H1 (cell line): Measurements from ENCODE around the gene TAL2. TPM values are rescaled to one million over a fixed set of nuclear protein-coding genes. Genes with fewer than 3 reads are reported as not detected.

ENCODE experiments used
- ATF2 ChIP-seq: IDR thresholded peaks from 2 replicates; pipeline ENCODE4 v1.6.1; 2012; ENCODE audit warnings: low read length, inconsistent platforms
- BACH1 ChIP-seq: IDR thresholded peaks from 2 replicates; pipeline ENCODE4 v1.6.1; 2012; ENCODE audit warnings: low read length, improper control_type of control experiment
- CEBPB ChIP-seq: IDR thresholded peaks from 2 replicates; pipeline ENCODE4 v1.6.1; 2012; ENCODE audit warnings: low read depth, low read length
- EZH2 ChIP-seq: fragments of 200-600 bp; sonication (generic); IDR thresholded peaks from 2 replicates; pipeline ENCODE4 v1.7.1; 2012; ENCODE audit warnings: low read depth, mild to moderate bottlenecking, moderate library complexity, low read length, inconsistent platforms; ENCODE audit not compliant: severe bottlenecking
- FOSL1 ChIP-seq: IDR thresholded peaks from 2 replicates; pipeline ENCODE4 v1.6.1; 2011; ENCODE audit warnings: mild to moderate bottlenecking, low read depth, low read length, moderate library complexity; ENCODE audit not compliant: insufficient read depth
- HDAC6 ChIP-seq: IDR thresholded peaks from one replicate; pipeline ENCODE4 v1.7.1; 2012; ENCODE audit warnings: low read depth, mild to moderate bottlenecking, inconsistent platforms, low read length, moderate library complexity
- NANOG ChIP-seq: IDR thresholded peaks from 2 replicates; pipeline ENCODE4 v1.6.1; 2011; ENCODE audit warnings: low read length, low read depth, mild to moderate bottlenecking, inconsistent platforms; ENCODE audit not compliant: insufficient read depth, poor library complexity, severe bottlenecking
- PHF8 ChIP-seq: fragments of 200-600 bp; sonication (generic); conservative IDR thresholded peaks from 2 replicates; pipeline ENCODE4 v1.7.1; 2012; ENCODE audit warnings: low read depth, mild to moderate bottlenecking, inconsistent platforms, low read length, moderate library complexity
- RAD21 ChIP-seq, 2 experiments: IDR thresholded peaks in 1 of 2; conservative IDR thresholded peaks in 1 of 2; 2 replicates each; pipeline ENCODE4 v1.6.1; 2011; ENCODE audit warnings: low read depth in 2 of 2, low read length in 2 of 2, improper control_type of control experiment in 1 of 2, inconsistent platforms in 1 of 2, mild to moderate bottlenecking in 1 of 2, moderate library complexity in 1 of 2
- RXRA ChIP-seq: IDR thresholded peaks from 2 replicates; pipeline ENCODE4 v1.6.1; 2011; ENCODE audit warnings: low read depth, mild to moderate bottlenecking, low read length, moderate library complexity; ENCODE audit not compliant: insufficient read depth
- SIX5 ChIP-seq: IDR thresholded peaks from 2 replicates; pipeline ENCODE4 v1.6.1; 2011; ENCODE audit warnings: mild to moderate bottlenecking, low read depth, low read length
- SRF ChIP-seq: IDR thresholded peaks from 2 replicates; pipeline ENCODE4 v1.6.1; 2011; ENCODE audit warnings: mild to moderate bottlenecking, low read depth, low read length, moderate library complexity
- SUZ12 ChIP-seq: fragments of 200-600 bp; sonication (generic); IDR thresholded peaks from 2 replicates; pipeline ENCODE4 v1.6.1; 2012; ENCODE audit warnings: mild to moderate bottlenecking, inconsistent platforms, low read length, moderate library complexity, mixed read lengths
- TAF1 ChIP-seq: IDR thresholded peaks from 2 replicates; pipeline ENCODE4 v1.6.1; 2011; ENCODE audit warnings: mild to moderate bottlenecking, low read depth, low read length
- TEAD4 ChIP-seq: IDR thresholded peaks from 2 replicates; pipeline ENCODE4 v1.6.1; 2012; ENCODE audit warnings: low read depth, low read length, inconsistent platforms, mixed read lengths
- YY1 ChIP-seq: IDR thresholded peaks from 2 replicates; pipeline ENCODE4 v1.6.1; 2011; ENCODE audit warnings: low read depth, mild to moderate bottlenecking, low read length
- ZNF274 ChIP-seq: IDR thresholded peaks from 2 replicates; pipeline ENCODE4 v1.7.0; 2012; ENCODE audit warnings: low read length, borderline replicate concordance; ENCODE audit errors: extremely low read depth
- polyA plus RNA-seq, 7 experiments: library from polyadenylated mRNA; depleted of rRNA in 3 of 7; stranded (reverse) in 5 of 7; unstranded in 2 of 7; fragments of >200 nt in 5 of 7; fragments of 200-250 nt in 2 of 7; gene quantifications; 1 replicate in 5 of 7; 2 replicates in 1 of 7; 4 replicates in 1 of 7; pipeline versions ENCODE4 v1.2.1 to v1.2.3, GENCODE V29; 2011 to 2013; ENCODE audit warnings: missing spikeins in 2 of 7, mixed read lengths in 2 of 7
- total RNA-seq: library from RNA; stranded (reverse); fragmentation: NEBNext Ultra II Directional; extraction: Animal tissue kit (Norgen Biotek cat#: 25700); gene quantifications from 2 replicates; pipeline ENCODE4 v1.2.1, GENCODE V29; 2021

The TAL2 gene
- total and polyA plus RNA-seq, 2 of the 8 experiments (the other 6 are each of a cell fraction or from before 2014, with no cell fraction given): 0.65 to 0.82 TPM

GRCh38 chr9:105694190-105694847 is 32.1 kb downstream of the TAL2 start, which contains the start of gene TMEM38B (continued):
- no peak for TF ChIP-seq CEBPB
- no peak for TF ChIP-seq TEAD4
- TF ChIP-seq RAD21 (IDR thresholded peaks at IDR 0.05 in 1 of 2, conservative IDR thresholded peaks at IDR 0.05 in 1 of 2; ENCODE audit: low read depth in 2 of 2, low read length in 2 of 2): no peak
- no peak for TF ChIP-seq SRF
- TF ChIP-seq RXRA: no peak
- no peak for TF ChIP-seq SIX5
- TF ChIP-seq YY1: no peak
- no peak for TF ChIP-seq ZNF274
- TF ChIP-seq HDAC6: no peak
- no peak for TF ChIP-seq SUZ12
- no peak; the same call in 1 of the 2 replicates for TF ChIP-seq BACH1
- TF ChIP-seq ATF2: no peak
- no peak for TF ChIP-seq NANOG
- TF ChIP-seq EZH2: no peak
- peak; percentile 62; the same call in 1 of the 2 replicates for TF ChIP-seq PHF8
- TF ChIP-seq TAF1: peak; percentile 85
- no peak for TF ChIP-seq FOSL1
